NCI-H2196 (cell line): ENCODE measurements around the gene LILRA6.
"Not testable (repeated sequence)": the region's sequence is repeated elsewhere in the genome, so short reads cannot be mapped to it uniquely, and the experiment has no call there.

Experiments used
- DNase-seq: peaks from one replicate; lab custom pipeline; 2025; ENCODE audit not compliant: unreplicated experiment; lab: John Stamatoyannopoulos, UW

LILRA6 gene

DNA sequence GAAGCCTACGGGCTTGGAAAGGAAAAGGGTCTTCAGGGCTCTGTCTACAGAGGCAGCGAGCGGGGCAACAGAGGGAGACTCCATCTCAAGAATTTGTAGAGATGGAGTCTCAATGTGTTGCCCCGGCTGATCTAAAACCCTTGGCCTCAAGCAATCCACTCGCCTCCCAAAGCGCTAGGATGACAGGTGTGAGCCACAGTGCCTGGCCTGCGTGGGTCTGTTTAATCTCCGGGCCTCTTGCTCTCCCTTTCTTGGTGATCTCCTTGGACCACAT lies 33.9 kb downstream of the LILRA6 start:
- no peak for DNase-seq

DNA sequence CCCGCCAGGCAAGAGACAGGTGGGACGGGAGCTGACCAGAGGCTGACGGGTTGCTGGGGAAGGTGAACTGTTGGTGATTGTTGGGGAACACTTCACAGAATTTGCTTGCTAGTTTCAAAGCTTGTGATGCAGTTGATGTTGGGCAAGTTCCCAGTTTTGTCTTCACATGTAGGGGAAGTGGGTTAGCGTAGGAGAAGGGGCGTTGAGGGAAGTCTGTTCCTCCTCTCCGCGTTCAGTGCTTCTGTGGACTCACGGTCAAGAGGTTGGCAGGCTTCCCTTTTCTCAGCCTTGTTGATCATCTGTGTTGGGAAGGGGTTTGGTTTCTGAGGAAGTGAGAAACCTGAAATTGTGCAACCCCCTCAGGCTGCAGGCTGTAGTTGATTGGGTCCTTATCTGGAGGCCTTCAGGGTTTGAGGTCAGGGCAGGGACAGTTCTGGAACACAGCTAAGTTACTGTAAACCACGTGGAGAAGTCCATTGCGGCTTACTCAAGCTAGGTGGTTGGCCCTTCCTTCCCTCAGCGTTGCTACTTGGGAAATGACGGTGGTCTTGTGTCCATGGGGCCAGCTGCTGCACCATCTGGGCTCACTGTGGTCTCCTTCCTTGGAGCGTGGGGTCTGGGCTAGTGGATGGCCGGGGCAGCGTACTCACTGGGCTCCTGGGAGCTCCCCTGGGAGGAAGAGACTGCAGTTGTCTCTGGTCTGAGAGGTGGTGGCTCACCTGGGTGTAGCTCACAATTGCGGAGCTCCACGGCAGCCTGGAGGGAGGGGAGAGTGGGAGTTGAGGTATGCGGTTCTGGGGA lies 34.4 kb downstream of the LILRA6 start:
- peak; percentile 32 for DNase-seq

DNA sequence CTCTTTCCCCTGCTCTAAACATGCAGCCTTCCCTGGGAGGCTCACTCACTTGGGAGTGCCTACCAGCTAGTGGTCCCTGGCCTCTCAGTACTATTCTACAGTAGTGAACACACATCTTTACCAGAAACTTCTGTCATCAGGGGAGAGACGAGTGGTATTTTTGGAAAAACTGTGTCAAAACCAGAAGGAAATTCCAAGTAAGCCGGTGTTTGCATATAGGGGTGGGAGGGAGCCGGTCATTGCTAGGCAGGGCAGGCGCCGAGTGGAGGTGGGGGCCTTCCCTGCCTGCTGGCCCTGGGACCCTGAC lies 35.0 kb downstream of the LILRA6 start:
- no peak for DNase-seq

DNA sequence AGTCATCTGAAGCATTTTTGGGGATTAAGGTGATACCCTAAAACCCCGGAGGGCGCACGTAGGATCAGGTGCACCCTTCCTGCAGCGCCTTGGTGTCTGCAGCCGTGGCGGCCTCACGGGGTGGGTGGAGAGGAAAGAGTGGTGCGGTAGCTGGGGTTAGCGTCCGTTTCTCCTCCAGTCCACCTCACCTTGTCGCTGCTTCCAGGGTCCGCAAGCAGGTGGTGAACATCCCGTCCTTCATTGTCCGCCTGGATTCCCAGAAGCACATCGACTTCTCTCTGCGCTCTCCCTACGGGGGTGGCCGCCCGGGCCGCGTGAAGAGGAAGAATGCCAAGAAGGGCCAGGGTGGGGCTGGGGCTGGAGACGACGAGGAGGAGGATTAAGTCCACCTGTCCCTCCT lies 35.4 kb downstream of the LILRA6 start:
- not testable (repeated sequence) for DNase-seq

DNA sequence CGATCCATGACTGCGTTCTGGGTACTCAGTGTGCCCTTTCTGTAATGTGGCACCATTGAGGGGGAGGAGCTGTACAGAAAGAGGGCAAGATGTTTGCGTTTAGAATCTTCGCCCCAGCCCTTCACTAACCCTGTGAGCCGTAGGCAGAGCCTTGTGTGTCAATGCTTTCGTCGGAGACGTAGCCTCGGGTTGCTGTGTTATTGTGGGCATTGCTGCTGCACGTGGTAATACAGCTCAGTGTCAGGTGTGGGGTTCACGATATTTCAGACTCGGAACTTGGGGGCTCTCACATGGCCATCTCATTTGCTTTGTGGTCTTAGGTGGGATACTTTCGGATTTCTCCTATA lies 35.8 kb downstream of the LILRA6 start:
- DNase-seq: no peak

DNA sequence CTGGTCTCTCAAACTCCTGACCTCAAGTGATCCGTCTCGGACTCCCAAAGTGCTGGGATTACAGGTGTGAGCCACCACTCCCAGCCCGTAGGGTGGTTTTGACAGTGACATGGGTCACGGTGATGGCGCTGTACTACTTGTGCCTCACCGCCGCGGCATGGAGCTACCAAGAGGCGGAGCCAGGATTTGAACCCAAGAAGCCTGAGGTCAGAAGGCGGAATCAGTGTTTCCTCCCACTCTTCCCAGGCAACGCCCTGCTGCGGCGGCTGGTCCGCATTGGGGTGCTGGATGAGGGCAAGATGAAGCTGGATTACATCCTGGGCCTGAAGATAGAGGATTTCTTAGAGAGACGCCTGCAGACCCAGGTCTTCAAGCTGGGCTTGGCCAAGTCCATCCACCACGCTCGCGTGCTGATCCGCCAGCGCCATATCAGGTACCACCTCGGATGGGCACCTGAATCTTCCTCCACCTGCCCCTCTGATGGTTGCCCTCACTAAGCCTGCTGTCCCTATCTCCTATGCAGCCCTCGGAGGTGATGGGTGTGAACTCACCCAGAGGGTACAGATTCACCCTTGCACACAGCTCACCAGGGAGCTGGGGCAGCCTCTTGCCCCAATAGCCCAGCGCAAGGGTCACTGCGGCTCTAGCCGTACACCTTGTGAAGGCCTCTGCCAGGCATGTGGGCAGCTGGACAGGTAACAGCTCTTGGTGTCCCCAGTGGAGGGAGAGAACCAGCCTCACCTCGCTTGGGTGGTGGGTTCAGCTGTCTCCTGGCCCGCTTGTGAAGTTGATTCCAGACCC lies 36.4 kb downstream of the LILRA6 start:
- DNase-seq: no peak

DNA sequence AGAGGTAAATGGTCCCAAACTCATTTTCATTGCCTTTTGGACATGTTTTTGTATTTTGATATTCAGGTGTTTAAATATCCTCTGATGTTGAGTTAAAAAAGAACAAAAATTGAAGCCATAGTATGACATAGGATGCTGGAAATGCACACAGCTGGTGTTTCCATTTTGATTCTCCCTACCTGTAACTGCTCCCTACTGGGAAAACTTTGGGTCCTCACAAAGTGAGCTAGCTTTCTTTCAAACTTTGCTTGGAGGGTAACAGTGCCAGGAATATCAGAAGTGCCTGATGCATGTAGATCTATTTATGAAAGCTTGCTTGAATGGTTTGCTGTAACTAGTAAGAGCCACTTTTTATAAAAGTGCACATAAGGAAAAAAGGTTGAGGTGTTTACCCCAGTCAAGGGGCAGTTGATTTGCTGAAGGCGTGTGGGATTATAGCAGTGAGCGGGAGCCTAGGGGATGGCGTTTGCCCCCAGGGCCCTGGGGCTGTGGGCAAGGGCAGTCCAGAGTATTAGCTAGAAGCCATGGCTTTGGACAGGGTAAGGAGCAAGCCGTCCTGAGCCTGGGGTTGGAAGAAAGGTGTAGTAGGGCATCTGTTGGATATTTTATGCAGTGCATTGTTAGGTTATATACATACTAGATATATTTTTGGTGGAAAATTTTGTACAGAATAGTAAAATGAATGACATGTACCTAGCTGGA lies 37.7 kb downstream of the LILRA6 start:
- DNase-seq: no peak

DNA sequence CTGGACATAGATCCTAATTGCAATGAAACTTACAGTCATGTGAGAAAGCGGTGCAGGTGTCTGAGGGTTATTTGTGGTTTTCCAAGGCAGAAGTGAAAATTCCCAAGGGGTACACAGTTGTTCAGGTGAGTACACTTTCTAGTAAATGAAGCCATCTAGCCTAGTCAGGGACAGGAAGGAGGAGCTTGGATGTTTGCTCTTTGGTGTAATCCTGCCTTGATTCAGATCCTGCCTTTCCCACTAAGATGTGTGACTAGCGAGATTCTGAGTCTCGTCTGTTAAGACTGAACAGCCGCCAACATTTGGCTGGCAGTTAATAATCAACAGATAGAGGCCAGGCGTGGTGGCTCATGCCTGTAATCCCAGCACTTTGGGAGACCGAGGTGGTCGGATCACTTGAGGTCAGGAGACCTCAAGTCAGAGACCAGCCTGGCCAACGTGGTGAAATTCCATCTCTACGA lies 39.4 kb downstream of the LILRA6 start:
- DNase-seq: no peak

DNA sequence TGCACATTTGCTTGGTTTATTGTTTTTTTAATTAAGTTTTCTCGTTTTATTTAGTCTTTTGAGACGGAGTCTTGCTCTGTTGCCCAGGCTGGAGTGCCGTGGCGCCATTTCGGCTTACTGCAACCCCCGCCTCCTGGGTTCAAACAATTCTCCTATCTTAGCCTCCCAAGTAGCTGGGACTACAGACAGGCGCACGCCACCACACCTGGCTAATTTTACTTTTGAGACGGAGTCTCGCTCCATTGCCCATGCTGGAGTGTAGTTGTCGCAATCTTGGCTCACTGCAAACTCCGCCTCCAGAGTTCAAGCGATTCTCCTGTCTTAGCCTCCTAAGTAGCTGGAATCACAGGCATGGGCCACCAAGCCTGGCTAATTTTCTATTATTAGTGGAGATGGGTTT lies 40.6 kb downstream of the LILRA6 start:
- no peak for DNase-seq

DNA sequence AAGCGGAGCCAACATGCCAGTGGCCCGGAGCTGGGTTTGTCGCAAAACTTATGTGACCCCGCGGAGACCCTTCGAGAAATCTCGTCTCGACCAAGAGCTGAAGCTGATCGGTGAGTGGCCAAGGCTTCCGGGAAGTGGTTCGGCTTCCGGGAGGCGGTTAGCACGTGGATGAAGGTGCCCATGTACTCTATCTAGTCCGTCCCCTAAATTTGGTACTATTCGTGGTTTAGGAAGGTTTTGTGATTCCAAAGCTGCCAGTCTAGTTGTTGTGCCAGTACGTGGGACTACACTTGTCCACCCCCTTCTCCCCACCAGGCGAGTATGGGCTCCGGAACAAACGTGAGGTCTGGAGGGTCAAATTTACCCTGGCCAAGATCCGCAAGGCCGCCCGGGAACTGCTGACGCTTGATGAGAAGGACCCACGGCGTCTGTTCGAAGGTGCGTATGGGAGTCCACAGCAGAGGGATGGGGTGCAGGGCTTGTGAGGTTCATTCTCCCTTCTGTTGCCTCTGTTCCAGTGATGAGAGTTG lies 41.4 kb downstream of the LILRA6 start:
- no peak for DNase-seq

DNA sequence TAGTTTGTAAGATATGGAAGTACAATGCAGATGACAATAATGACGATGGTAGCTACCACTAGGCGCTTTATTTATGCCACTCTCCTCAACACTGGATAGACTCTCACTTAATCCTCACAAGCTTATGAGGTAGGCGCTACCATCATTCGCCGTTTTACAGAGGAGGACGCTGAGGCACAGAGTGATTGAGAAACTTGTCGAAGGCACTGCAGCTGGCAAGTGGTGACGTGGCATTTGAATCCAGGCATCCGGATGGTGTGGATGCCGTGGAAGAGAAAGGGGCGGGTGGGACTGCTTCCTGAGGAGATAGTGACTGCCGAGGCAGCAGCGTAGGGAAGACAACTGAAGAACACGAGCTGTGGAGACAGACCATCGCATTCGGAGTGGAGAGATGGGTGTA lies 43.2 kb downstream of the LILRA6 start:
- no peak for DNase-seq

DNA sequence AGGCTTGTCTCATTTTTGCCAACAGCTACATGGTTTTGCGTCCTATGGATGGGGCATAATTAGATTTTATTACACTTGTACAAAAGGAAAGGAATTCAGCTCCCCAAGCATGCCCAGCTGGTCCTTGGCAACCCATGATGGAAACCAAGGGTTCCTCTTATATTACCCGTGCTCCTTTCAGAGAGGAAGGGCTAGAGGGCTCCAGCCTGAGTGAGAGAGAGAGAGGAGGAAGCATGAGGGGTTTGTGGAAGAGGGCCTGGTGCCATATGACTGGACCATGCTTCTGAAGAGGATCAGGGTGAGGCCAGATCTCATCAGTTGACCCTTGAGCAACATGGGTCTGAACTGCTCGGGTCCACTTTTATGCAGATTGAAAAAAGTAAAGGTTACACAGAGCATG lies 45.5 kb downstream of the LILRA6 start:
- no peak for DNase-seq

DNA sequence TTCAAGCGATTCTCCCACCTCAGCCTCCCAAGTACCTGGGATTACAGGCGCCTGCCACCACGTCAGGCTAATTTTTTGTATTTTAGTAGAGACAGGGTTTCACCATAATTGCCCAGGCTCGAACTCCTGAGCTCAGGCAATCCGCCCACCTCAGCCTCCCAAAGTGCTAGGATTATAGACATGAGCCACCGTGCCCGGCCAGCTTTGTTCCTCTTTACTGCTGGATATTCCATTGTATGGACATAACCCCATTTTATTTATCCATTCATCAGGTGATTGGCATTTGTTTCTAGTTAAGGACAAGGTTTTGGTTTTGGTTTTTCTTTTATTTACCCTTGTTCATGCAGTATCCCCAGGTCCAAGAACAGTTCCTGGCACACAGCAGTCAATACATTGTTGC lies 46.1 kb downstream of the LILRA6 start:
- no peak for DNase-seq

DNA sequence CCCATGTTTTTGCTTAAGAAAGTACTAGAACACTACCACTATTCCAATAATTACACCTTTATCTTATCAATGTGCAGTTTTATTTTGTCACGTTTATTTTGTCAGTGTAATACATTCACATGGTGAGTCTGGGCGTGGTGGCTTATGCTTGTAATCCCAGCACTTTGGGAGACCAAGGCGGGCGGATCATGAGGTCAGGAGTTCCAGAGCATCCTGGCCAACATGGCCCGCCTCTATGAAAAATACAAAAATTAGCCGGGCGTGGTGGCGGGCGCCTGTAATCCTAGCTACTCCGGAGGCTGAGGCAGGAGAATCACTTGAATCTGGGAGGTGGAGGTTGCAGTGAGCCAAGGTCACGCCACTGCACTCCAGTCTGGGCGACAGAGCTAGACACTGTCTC lies 48.1 kb downstream of the LILRA6 start:
- not testable (repeated sequence) for DNase-seq

DNA sequence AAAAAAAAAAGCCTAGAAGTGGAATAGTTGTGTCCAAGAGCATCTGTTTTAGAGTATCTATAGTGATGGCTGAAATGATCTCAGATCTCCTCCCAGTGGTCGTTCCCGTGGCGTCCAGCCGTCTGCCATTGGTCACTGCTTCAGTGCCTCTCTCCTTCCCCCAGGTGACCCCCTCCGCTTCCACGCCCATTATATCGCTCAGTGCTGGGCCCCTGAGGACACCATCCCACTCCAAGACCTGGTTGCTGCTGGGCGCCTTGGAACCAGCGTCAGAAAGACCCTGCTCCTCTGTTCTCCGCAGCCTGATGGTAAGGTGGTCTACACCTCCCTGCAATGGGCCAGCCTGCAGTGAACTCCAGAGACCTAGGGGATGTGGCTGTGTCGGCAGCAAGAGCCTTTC lies 49.6 kb downstream of the LILRA6 start:
- DNase-seq: no peak

DNA sequence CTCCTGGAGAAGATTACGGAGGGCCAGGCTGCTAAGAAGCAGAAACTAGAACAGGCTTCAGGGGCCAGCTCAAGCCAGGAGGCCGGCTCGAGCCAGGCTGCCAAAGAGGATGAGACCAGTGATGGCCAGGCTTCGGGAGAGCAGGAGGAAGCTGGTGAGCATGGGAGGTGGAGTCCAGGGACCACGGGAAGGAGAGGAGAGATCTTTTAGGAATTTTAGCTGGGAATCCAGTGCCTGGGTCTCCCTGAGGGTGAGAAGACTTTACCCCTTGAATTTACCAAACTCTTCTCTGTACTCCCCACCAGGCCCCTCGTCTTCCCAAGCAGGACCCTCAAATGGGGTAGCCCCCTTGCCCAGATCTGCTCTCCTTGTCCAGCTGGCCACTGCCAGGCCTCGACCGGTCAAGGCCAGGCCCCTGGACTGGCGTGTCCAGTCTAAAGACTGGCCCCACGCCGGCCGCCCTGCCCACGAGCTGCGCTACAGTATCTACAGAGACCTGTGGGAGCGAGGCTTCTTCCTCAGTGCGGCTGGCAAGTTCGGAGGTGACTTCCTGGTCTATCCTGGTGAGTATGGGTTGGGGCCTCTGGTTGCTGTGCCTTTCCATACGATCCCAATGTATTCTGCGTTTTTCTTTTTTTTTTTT lies 50.7 kb downstream of the LILRA6 start:
- DNase-seq: no peak

DNA sequence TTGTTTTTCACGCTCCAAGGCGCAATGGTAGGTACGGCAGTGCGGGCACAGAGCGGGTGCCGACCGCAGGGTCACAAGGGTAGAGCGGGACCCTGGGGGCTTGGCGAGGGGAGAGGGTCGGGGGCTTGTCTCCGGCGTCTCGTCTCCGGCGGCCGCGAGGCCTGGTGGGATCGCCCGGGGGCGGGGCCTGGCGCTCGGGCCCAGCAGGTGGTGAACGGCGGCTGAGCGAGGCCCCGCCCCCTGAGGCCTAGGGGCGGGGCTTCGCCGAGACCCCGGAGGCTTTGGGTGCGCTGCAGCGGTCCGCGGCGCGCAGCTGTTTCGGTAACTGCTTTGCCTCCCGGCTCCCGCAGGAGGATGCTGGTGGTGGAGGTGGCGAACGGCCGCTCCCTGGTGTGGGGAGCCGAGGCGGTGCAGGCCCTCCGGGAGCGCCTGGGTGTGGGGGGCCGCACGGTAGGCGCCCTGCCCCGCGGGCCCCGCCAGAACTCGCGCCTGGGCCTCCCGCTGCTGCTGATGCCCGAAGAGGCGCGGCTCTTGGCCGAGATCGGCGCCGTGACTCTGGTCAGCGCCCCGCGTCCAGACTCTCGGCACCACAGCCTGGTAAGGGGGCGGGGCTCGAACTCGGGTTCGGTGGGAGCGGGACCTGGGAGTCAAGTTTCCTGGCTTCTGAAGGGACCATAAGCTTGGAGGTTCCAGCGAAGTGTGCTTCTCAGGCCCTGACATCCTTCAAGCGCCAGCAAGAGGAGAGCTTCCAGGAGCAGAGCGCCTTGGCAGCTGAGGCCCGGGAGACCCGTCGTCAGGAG lies 51.4 kb downstream of the LILRA6 start, which contains the start of gene TSEN34:
TSEN34 (plus strand) TSS at position 298 of the 800 bp plus-strand sequence; CDS start at position 355, 57 bp downstream.
- peak; percentile 87 for DNase-seq

DNA sequence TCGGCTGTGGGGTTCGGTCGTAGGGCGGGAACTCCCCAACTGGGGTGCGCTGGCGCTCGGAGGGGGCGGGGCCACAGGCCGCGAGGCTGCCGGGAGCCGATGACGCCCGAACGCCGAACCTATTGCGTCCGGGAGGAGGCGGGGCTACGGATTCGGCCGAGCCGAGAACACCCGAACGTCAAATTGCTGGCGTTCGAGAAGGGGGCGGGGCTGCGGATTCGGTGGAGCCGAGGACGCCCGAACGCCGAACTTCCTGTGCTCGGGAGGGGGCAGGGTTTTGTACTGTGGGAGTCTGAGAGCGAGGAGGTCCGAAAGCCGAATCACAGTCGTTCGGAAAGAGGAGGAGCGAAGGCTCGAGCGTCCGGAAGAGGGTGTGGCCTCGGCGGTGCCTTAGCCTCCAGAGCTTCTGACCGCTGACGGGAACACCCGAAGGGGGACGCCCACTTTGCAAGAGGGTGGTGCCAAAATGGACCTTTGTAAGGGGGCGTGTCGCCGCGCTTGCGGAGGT lies 52.0 kb downstream of the LILRA6 start:
- peak; percentile 99 for DNase-seq

DNA sequence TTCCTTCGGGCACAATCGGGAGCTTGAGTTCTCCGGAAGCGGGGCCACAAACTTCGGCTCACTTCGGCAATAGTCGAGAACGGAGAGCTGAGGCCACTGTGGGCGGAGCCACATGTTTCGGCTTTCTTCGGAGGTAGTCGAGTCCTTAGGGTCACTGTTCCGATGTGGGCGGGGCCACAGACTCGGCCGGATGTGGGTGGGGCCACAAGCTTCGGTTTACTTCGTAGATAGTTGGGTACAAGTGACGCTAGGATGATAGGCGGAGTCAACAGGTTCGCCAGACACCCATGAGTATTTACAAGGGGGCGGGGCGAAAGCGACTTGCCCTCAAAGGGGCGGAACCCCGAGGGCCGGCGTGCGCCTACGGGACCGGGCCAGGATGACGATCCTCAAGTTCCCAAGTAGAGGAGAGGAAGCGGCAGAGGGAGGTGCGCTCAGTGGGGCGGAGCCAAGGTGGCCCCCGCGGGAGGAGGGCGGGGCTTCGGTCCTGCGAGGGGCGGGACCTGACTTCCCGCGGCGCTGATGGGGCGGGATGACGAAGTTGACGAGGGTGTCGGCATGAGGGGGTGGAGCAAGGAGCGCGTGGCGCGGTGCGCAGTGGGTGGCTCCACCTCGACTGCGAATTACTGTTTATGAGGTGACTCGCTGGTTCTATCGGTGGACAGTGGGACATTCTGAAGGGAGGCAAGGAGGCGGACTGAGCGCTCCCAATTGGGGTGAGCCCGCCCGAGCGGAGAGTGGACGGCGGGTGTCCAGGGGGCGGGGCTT lies 52.7 kb downstream of the LILRA6 start:
- DNase-seq: peak; percentile 100
